ENCODE measurements around the gene GPRC5C.

DNA sequence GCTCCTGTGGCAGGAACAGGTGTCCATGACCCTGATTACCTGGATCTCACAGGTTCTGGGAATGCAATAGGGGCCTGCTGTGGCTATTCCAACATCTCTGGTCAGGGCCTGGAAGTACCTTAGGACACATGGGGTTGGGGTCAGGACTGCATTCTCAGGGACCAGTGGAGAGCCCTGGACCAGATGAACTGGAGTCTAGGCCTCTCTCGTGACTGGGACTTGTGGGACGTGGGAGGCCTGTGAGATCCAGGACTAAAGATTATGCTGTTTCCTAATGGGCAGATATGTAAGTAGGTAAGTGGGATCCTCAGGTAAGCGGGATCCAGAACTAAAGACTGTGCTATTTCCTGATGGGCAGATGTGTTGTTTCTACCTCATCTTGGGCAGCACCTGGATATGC lies 18.3 kb downstream of the GPRC5C start:
- TF ChIP-seq GATA2 (IDR thresholded peaks at IDR 0.05; ENCODE audit: low read depth, low read length), result no peak
- TF ChIP-seq GATA3 (IDR thresholded peaks at IDR 0.05; ENCODE audit: low read depth, low read length), result no peak
